ACHN (cell line): Measurements from ENCODE around the gene PLCZ1.
"Not testable (repeated sequence)": the region's sequence is repeated elsewhere in the genome, so short reads cannot be mapped to it uniquely, and the experiment has no call there.

Source experiments
- DNase-seq: peaks from one replicate; pipeline ENCODE4 v3.0.0-alpha.2; 2015
- in situ Hi-C: cut with HindIII; loops from 2 replicates; pipeline ENCODE4 v1.10.0; 2017; ENCODE audit warnings: low sequenced_read_pairs, low pct_ligation_motif_present, low pct_unique_long_range_greater_than_20kb

Gene PLCZ1, protein sequence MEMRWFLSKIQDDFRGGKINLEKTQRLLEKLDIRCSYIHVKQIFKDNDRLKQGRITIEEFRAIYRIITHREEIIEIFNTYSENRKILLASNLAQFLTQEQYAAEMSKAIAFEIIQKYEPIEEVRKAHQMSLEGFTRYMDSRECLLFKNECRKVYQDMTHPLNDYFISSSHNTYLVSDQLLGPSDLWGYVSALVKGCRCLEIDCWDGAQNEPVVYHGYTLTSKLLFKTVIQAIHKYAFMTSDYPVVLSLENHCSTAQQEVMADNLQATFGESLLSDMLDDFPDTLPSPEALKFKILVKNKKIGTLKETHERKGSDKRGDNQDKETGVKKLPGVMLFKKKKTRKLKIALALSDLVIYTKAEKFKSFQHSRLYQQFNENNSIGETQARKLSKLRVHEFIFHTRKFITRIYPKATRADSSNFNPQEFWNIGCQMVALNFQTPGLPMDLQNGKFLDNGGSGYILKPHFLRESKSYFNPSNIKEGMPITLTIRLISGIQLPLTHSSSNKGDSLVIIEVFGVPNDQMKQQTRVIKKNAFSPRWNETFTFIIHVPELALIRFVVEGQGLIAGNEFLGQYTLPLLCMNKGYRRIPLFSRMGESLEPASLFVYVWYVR

DNA sequence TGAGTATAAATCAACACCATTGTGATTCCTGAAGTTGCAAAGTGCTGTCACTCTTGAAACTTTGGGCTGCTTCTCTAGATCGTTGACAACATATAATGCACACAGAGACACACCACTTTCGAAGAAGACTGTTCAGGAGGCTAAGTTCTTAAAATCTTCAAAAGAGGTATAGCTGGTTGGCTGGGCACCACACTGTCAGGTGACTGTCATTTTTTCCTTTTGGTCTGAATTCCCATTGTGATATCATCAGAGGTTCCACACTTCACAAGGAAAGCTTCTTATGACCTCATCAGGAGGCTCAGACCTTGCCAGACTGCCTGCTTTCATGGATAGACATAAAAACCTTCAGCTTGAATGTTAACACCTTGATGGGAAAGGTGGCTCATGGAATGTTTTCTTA, at the start of gene PLCZ1, which contains the start of gene CAPZA3:
Gene PLCZ1 (minus strand): TSS at position 194 of the 400 bp plus-strand sequence. CDS start 641 bp downstream, outside the sequence.
Gene CAPZA3 (plus strand): TSS at position 301 of the 400 bp plus-strand sequence. CDS start 150 bp downstream, outside the sequence.
- no peak for DNase-seq
- in situ Hi-C loops = no loop called here

DNA sequence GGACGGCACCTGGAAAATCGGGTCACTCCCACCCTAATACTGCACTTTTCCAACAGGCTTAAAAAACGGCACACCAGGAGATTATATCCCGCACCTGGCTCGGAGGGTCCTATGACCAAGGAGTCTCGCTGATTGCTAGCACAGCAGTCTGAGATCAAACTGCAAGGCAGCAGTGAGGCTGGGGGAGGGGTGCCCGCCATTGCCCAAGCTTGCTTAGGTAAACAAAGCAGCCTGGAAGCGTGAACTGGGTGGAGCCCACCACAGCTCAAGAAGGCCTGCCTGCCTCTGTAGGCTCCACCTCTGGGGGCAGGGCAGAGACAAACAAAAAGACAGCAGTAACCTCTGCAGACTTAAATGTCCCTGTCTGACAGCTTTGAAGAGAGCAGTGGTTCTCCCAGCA, 47.7 kb upstream of the PLCZ1 start:
- DNase-seq, in situ Hi-C loops: not testable (repeated sequence)

DNA sequence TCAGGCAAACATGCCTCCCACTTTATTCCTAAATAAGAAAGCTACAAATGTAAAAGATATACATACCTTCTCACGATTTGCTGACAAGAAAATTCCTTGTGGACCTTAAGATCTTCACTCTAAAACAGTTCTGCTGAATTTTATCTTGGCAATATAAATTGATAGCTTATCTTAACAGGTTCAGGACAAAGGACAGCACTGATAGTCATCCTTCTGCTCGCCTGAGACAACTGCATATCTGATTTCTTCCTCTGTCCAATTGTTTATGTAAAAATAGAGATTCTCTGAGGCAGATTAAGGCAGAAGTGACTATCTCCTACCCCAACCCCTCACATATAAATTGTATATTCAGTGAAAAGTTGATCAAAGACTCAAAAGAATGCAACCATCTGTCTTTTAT, 45.0 kb upstream of the PLCZ1 start:
- no peak for DNase-seq

DNA sequence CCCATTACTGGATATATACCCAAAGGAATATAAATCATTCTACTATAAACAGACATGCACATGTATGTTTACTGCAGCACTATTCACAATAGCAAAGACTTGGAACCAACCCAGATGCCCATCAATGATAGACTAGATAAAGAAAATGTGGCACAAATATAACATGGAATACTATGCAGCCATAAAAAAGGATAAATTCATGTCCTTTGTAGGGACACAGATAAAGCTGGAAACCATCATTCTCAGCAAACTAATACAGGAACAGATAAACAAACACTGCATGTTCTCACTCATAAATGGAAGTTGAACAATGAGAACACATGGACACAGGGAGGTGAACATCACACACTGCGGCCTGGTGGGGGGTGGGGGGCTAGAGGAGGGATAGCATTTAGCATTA, 28.7 kb upstream of the PLCZ1 start:
- DNase-seq, in situ Hi-C loops: not testable (repeated sequence)

More for the DNA sequence above, 45.0 kb upstream of the PLCZ1 start:
- in situ Hi-C loops = no loop called here

DNA sequence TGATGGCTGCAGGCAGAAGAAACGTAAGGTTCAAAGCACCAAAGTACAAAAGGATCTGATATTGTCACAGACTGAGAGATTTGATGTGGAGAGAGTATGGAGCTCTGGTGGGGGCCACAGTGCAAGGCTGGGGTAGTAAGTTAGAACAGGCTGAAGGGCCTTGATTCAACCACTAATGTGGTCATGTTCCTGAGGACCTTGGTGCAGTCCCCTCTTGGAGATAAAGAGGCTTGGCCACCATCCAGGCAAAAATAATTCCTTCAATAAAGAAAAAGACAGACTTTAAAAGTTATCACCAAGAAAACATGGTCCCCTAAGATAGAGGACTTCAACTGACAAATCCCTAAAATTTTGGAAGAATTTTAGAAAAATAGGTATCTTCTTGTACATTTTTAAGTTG, 17.5 kb upstream of the PLCZ1 start:
- no peak for DNase-seq
- in situ Hi-C loops = no loop called here

DNA sequence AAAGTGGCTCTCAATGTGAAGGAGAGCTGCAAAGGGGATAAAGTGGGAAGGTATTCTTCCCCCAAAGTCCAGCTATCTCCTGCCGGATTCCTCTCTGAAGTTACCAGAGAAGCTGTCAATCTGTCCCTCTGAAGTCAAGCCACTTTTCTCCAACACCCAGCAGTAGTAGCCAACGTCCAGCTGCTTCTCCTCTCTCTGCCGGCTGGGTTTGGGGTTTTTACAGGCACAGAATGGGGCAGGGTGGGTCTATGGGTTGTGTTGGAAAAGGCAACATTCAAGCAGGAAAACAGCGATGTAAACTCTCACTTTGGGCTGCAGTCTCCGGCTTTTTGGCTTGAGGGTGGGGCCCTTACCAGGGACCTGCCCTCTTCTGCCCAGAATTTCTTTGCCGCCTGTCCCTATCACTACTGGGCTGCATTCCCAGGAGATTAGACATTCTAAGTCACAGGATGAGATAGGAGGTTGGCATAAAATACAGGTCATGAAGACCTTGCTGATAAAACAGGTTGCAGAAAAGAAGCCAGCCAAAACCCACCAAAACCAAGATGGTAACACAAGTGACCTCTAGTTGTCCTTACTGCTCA, 16.4 kb upstream of the PLCZ1 start:
- no peak for DNase-seq
- in situ Hi-C loops = no loop called here

DNA sequence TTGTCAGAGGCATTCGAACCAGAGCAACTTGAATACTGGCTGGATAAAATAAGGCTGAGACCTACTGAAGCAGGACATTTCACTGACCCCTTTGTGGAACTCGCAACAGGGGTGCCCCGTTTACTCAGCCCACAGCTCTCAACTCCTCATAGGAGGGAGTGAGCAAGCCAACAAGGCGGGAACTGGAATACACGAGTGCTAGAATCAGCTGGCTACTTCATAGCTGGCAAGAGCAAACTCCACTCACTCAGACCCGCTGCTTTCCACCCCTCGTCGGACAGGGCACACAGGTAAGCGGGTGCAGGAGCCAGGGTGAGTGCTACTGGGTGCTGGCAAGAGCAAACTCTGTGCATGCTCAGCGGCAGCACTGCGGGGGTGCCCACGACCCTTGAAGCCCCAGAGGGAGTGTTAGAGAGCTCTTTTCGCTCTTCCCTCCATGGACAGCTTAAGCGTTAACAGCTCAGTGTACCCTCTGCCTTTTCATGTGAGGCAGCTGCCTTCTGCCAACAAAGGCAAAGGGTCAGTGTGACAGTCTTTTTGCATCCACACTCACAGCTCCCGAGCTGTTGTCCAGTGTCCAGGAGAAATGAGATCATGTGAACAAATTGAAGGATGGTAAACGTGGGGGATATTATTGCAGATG, 15.8 kb upstream of the PLCZ1 start:
- no peak for DNase-seq
- in situ Hi-C loops = no loop called here

DNA sequence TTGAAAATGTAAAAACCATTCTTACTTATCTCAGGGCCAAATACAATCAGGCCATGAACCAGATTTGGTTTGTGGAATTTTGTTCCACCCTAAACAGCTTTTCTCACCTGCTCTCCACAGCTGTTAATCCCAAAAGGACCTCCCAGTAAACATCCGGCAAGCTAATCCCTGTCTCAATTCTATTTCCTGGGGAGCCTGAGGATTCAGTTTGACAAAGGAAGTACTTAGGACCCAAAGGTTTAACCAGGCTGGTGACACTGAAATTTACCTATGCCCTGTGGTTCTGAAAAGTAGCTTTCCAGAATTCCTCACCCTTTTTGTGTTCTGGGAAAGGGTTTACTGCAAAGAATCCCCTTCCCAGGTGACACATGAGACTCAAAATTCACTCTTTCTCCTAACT, 15.1 kb upstream of the PLCZ1 start:
- in situ Hi-C loops = no loop called here
- DNase-seq = no peak

DNA sequence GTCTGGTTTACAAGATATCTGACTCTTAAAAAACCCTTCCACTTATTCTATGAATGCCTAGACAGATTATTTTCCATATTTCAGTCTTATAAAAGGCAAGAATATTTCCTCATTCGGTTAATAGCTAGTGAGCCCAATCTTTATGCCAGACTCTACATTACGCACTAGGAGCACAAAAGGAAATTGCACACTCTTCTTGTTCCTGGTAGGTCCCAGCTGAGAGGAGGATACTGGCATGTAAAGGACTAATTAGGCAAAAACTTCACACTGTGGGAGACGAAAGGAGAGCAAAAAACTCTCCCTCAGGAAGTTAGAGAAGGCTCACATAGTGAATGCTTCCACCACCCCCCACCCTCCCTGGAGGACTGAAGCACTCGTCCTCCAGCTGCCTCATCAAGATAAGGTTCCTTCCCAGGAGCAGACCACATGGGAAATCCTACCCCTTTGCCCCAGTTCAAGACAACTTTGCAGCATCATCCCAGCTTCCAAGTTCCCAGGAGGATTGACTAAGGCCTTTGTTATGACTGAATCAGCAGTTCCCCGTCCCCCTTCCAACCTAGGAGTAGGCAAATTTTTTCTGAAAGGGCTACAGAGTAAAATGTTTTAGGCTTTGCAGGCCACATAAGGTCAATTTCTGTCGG, 14.6 kb upstream of the PLCZ1 start:
- no peak for DNase-seq
- in situ Hi-C loops = no loop called here

DNA sequence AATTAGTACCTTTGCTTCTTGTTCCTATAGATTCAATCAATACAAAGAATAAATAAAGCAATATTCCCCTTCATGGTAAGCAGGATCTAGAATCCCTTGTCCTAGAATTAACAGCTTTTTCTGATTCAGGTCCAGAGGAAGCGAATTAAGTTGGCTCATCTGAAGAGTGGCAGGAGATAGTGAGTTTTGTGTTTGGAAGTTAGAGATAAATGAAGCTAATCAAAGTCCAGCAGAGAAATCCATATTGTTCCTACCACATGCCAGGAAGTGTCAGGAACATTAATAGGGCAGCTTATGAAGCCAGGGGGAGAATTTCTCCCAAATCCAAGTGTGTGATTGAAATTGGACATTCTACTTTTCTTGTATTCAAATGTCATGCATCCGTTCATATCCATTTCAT, 14.1 kb upstream of the PLCZ1 start:
- no peak for DNase-seq
- in situ Hi-C loops = no loop called here

DNA sequence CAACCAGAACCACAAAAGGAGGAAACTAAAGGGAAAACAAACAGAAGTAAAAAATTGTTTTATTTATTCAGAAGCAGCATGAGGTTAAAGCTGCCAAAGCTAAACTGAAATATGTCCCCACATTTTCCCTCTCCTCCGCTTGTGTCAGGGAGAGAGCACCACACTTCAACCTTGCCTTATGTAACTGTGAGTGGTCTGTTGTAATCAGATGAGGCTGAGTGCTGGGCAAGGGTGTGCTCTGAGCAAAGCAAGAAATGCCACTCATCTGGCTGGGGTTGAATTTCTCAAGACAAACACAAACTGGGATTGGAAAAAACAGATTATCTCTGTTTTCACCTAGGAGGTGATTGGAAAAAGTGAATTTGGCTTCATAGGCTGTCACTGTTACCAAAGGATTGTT, 12.3 kb upstream of the PLCZ1 start:
- no peak for DNase-seq
- in situ Hi-C loops = no loop called here

DNA sequence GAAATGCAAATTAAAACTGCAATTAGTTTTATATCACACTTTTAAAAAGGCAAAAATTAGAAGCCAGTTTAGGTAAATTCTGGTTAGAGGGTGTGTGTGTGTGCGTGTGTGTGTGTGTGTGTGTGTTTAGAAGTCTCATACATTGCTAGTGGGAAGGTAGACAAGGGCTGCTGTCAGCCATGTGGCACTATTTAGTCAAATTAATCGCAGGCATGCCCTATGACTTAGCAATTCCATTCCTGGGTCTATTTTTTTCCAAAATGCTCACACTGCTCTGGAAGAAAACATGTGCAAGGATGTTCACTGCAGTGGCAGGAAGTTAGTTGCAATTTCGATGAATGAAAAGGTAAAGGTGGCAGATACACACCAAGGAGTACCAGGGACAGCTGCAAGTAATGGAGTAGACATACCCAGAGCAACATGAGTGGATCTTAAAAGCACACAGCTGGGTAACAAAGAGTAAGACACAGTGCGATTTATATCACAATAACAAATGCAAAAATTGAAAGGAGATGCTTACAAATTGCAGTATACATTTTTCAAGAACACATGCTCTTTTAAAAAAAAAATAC, 11.7 kb upstream of the PLCZ1 start:
- in situ Hi-C loops = no loop called here
- no peak for DNase-seq

DNA sequence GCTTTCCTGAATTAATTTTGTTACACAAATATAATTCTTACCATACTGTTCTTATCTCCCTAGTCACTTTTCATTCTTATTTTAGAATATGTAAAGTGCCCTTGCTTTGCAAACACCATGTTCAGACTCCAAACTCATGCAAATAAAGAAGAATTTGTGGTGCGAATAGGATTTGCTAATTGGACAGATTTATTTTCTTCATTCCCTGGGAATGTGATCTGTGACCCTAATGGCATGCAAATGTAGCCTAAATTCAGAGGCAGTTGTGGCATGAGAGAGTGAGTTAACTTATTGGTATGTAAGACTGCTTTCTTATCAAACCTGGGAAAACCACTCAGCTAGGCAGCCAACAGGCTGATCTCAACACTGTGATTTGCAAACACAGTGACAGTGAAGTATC, 10.1 kb upstream of the PLCZ1 start:
- peak; percentile 50 for DNase-seq
- in situ Hi-C loops = no loop called here

DNA sequence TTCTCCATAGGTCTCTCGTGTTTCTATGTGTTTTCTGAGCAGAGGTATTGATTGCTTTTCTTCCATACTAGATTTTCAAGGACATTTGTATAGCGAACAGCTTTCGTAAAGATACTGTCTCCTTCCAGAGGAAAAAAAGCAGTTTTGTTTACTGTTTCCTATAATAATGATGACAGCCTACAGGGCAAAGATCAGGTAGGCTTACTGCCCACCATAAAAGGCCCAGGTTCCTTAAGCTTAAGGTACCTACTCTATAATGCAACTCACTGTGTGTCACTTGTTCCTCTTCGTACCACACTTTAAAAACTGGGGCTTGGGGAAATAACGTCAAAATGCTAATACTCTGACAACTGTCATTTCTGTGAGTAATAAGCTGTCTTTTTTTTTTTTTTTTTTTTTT, 6.7 kb downstream of the PLCZ1 start:
- no peak for DNase-seq
- in situ Hi-C loops = no loop called here

DNA sequence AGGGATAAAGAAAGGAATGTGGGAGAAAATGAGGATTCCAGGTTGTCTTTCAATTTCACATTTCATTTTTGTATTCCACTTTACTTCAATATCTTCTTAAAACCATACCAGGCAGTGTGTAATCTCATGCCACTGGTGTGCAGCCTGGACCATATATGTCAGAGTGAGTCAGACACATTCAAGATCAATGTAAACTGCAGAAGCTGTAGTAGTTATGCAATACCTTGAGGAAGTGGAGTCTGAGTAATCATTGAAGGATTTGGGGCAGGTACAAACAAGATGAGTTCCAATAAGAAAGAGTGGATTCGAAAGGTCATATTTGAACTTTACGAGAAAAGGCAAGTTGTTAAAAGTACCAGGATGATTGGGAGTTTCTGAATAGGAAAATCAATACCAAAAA, 14.1 kb downstream of the PLCZ1 start:
- in situ Hi-C loops = no loop called here
- DNase-seq = peak; percentile 17

DNA sequence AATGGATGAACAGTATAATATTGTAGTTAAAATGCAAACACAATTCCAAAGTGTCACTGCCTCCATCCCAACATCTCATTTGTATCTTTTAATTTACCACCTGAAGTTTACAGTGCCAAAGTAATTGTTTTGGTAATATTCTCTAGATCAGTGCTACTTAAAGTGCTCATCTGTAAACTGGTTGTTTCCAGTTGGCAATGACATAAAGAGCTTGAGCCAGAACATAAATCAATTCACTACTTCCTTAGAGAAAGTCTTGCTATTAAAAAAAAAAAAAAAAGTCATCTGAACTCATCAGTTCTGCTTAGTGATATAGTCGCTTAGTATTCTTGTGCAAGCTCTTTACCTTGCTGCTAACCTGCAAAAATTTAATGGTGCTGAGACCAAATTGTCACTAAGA, 16.4 kb downstream of the PLCZ1 start:
- no peak for DNase-seq
- in situ Hi-C loops = no loop called here

DNA sequence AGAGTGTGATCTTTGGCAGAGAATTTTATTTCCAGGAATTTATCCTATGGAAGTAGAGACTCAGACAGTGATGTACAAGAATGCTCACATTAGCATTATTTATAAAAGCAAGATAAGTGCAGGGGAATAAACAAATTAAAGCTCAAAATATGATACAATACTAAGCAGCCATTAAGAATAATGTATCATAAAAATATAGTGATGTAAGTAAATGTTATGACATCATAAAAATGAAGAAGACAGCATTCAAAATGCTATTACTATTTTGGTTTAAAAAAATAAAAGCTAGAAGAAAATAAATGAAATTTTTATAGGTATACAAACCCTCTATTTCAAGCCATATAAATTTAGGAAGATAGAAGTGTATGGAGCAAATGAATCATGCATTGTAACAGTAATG, 17.1 kb downstream of the PLCZ1 start:
- in situ Hi-C loops = no loop called here
- DNase-seq = no peak

DNA sequence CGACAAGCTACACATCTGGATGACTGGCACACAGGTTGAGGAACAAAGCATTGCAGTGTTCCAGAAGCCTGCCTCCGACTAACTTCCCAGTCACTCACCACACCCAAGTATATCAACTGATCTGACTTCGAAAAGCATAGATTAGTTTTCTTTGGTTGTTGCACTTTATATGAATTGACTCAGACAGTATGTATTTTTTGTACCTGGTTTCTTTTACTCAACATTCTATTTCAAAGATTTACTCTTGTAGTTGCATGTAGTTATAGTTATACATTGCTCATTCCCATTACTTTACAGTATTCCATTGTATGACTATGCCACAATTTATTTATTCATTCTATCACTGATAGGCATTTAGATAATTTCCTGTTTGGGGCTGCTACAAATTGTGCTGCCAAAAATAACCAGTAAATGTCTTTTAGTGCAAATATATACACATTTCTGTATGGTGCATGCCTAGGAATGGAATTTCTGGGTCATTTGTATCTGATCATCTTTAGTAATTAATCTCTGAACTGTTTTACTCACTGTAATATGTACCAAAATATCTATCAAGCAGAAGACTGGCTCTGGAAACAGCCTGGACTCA, 17.8 kb downstream of the PLCZ1 start:
- in situ Hi-C loops = no loop called here

More for the DNA sequence above, 17.8 kb downstream of the PLCZ1 start:
- DNase-seq = no peak
